H9 (cell line): ENCODE results near the gene TAF10. TPM values are rescaled to one million over a fixed set of nuclear protein-coding genes. Genes with fewer than 3 reads are reported as not detected.

Experiments used
- DNase-seq: peaks from one replicate; pipeline ENCODE4 v3.0.0-alpha.2; 2017
- H2AFZ ChIP-seq: one replicate; pipeline ENCODE4 v1.6.1; 2013; ENCODE audit warnings: mild to moderate bottlenecking, low read length, control low read depth, moderate library complexity
- H2AK5ac ChIP-seq: 2 replicates; pipeline ENCODE4 v1.6.1; 2013; ENCODE audit warnings: low read length, control low read depth, mixed read lengths; ENCODE audit not compliant: insufficient read length
- H2BK120ac ChIP-seq: one replicate; pipeline ENCODE4 v1.6.1; 2013; ENCODE audit warnings: low read depth, mild to moderate bottlenecking, low read length, control low read depth, inconsistent platforms; ENCODE audit not compliant: poor library complexity, severe bottlenecking
- H2BK12ac ChIP-seq: 2 replicates; pipeline ENCODE4 v1.6.1; 2013; ENCODE audit warnings: low read length, control low read depth, mixed read lengths, low read depth; ENCODE audit not compliant: insufficient read length
- H2BK15ac ChIP-seq: 2 replicates; pipeline ENCODE4 v1.6.1; 2013; ENCODE audit warnings: low read depth, low read length, control low read depth
- H2BK20ac ChIP-seq: one replicate; pipeline ENCODE4 v1.6.1; 2013; ENCODE audit warnings: low read depth, mild to moderate bottlenecking, low read length, control low read depth, inconsistent platforms; ENCODE audit not compliant: poor library complexity, severe bottlenecking
- H2BK5ac ChIP-seq: 2 replicates; pipeline ENCODE4 v1.6.1; 2013; ENCODE audit warnings: low read length, control low read depth, mixed read lengths; ENCODE audit not compliant: insufficient read length
- H3K14ac ChIP-seq: 2 replicates; pipeline ENCODE4 v1.6.1; 2013; ENCODE audit warnings: low read length, control low read depth; ENCODE audit not compliant: insufficient read depth
- H3K18ac ChIP-seq: 2 replicates; pipeline ENCODE4 v1.6.1; 2013; ENCODE audit warnings: low read depth, mild to moderate bottlenecking, mixed read lengths, low read length, control low read depth; ENCODE audit not compliant: insufficient read length
- H3K23ac ChIP-seq: 2 replicates; pipeline ENCODE4 v1.6.1; 2013; ENCODE audit warnings: low read length, control low read depth, mixed read lengths, low read depth; ENCODE audit not compliant: insufficient read length
- H3K23me2 ChIP-seq: 2 replicates; pipeline ENCODE4 v1.6.1; 2013; ENCODE audit warnings: low read depth, mild to moderate bottlenecking, mixed read lengths, low read length, control low read depth; ENCODE audit not compliant: insufficient read length, poor library complexity, severe bottlenecking
- H3K27ac ChIP-seq: 2 replicates; pipeline ENCODE4 v1.5.1; 2013; ENCODE audit warnings: low read length, control low read depth, mixed read lengths, low read depth; ENCODE audit not compliant: insufficient read length
- H3K27me3 ChIP-seq: 2 replicates; pipeline ENCODE4 v1.6.1; 2013; ENCODE audit warnings: low read length, control low read depth, inconsistent platforms; ENCODE audit not compliant: insufficient read depth
- H3K4ac ChIP-seq: 2 replicates; pipeline ENCODE4 v1.6.1; 2013; ENCODE audit warnings: low read depth, mild to moderate bottlenecking, control low read depth, inconsistent platforms, low read length, moderate library complexity
- H3K4me1 ChIP-seq: 2 replicates; pipeline ENCODE4 v1.6.1; 2013; ENCODE audit warnings: low read length, control low read depth, inconsistent platforms; ENCODE audit not compliant: insufficient read depth
- H3K4me2 ChIP-seq: 2 replicates; pipeline ENCODE4 v1.6.1; 2013; ENCODE audit warnings: low read length, control low read depth, mixed read lengths; ENCODE audit not compliant: insufficient read length, insufficient read depth
- H3K56ac ChIP-seq: 2 replicates; pipeline ENCODE4 v1.6.1; 2013; ENCODE audit warnings: low read depth, mild to moderate bottlenecking, mixed read lengths, low read length, control low read depth; ENCODE audit not compliant: insufficient read length
- H3K79me1 ChIP-seq: 2 replicates; pipeline ENCODE4 v1.6.1; 2013; ENCODE audit warnings: low read depth, mild to moderate bottlenecking, moderate library complexity, low read length, control low read depth, inconsistent platforms; ENCODE audit not compliant: insufficient read depth, poor library complexity, severe bottlenecking
- H3K79me2 ChIP-seq: 2 replicates; pipeline ENCODE4 v1.6.1; 2013; ENCODE audit warnings: low read length, control low read depth, inconsistent platforms; ENCODE audit not compliant: insufficient read depth
- H3K9ac ChIP-seq: 2 replicates; pipeline ENCODE4 v1.6.1; 2013; ENCODE audit warnings: low read length, control low read depth, mixed read lengths; ENCODE audit not compliant: insufficient read length; ENCODE audit errors: extremely low read depth
- H3K9me3 ChIP-seq: one replicate; pipeline ENCODE4 v1.6.1; 2013; ENCODE audit warnings: low read depth, low read length, inconsistent platforms; ENCODE audit not compliant: control insufficient read depth
- H3T11ph ChIP-seq: one replicate; pipeline ENCODE4 v1.6.1; 2013; ENCODE audit warnings: mild to moderate bottlenecking, low read length, control low read depth, inconsistent platforms
- H4K20me1 ChIP-seq: one replicate; pipeline ENCODE4 v1.6.1; 2013; ENCODE audit not compliant: control insufficient read depth, insufficient read length, insufficient read depth
- H4K5ac ChIP-seq: 2 replicates; pipeline ENCODE4 v1.6.1; 2013; ENCODE audit warnings: low read depth, mild to moderate bottlenecking, mixed read lengths, low read length, control low read depth; ENCODE audit not compliant: insufficient read length
- H4K8ac ChIP-seq: replicated peaks from 2 replicates; pipeline ENCODE4 v1.6.1; 2013; ENCODE audit warnings: low read length, control low read depth, mixed read lengths, low read depth; ENCODE audit not compliant: insufficient read length
- H4K91ac ChIP-seq: 2 replicates; pipeline ENCODE4 v1.6.1; 2013; ENCODE audit warnings: low read depth, mild to moderate bottlenecking, moderate library complexity, mixed read lengths, low read length, control low read depth; ENCODE audit not compliant: insufficient read length
- H3K27ac Mint-ChIP-seq, 3 experiments: 2 replicates in 2 of 3; 3 replicates in 1 of 3; pipeline ENCODE4 v1.8.0; 2020 to 2021; ENCODE audit warnings: mixed read lengths in 3 of 3, mild to moderate bottlenecking in 1 of 3, moderate library complexity in 1 of 3
- H3K27me3 Mint-ChIP-seq: 2 replicates; pipeline ENCODE4 v1.8.0; 2021; ENCODE audit warnings: low read depth, mild to moderate bottlenecking, moderate library complexity, mixed read lengths
- H3K36me3 Mint-ChIP-seq, 3 experiments: 2 replicates in 2 of 3; 3 replicates in 1 of 3; pipeline ENCODE4 v1.8.0; 2020 to 2021; ENCODE audit warnings: low read depth in 3 of 3, mixed read lengths in 3 of 3; ENCODE audit not compliant: insufficient read depth in 1 of 3
- H3K4me1 Mint-ChIP-seq, 2 experiments: 2 replicates each; pipeline ENCODE4 v1.8.0; 2020; ENCODE audit warnings: mixed read lengths in 2 of 2
- H3K4me3 Mint-ChIP-seq, 2 experiments: 2 replicates in 1 of 2; 3 replicates in 1 of 2; pipeline ENCODE4 v1.8.0; 2020 to 2021; ENCODE audit warnings: mild to moderate bottlenecking in 2 of 2, mixed read lengths in 2 of 2, moderate library complexity in 1 of 2
- H3K9me3 Mint-ChIP-seq, 2 experiments: 2 replicates in 1 of 2; 3 replicates in 1 of 2; pipeline ENCODE4 v1.8.0; 2020; ENCODE audit warnings: mild to moderate bottlenecking in 2 of 2, mixed read lengths in 2 of 2, moderate library complexity in 1 of 2
- CTCF ChIP-seq: fragments of 200-600 bp; sonication (generic); conservative IDR thresholded peaks from 3 replicates; pipeline ENCODE4 v1.8.0; 2021; ENCODE audit warnings: antibody characterized with exemption, mild to moderate bottlenecking
- WGBS: extraction: QIAGEN DNeasy Blood & Tissue Kit; methylation state at CpG from one replicate; pipeline ENCODE4 v1.1.7; 2013; ENCODE audit warnings: missing lambda C conversion rate, low lambda C conversion rate, mixed read lengths; ENCODE audit not compliant: insufficient read length; ENCODE audit errors: extremely low coverage; 5-methylcytosine and 5-hydroxymethylcytosine counted together
- total RNA-seq: library from RNA; stranded (reverse); gene quantifications from 2 replicates; pipeline ENCODE4 v1.2.1, GENCODE V29; 2021

Gene TAF10
- total RNA-seq, 1 experiment from 2014 or later = 198 TPM

GRCh38 chr11:6650980-6651379 lies 39.0 kb upstream of the TAF10 start:
- Histone ChIP-seq H3K27ac (no peak overlapping the region), H3K23me2 (peaks cover 1% of the 10 kb centered on the region), H4K5ac (no peak overlapping the region), H2BK20ac (no peak overlapping the region), H4K8ac (no peak overlapping the region), H3K79me2 (no peaks in the 10 kb centered on the region), H3K9ac (no peak overlapping the region), H2AK5ac (no peak overlapping the region), H3K14ac (no peak overlapping the region), H3K4ac (no peak overlapping the region), H3K27me3 (peaks cover 10% of the 10 kb centered on the region; the same call in 1 of the 2 replicates), H3K4me1 (peaks cover 2% of the 10 kb centered on the region; the same call in 1 of the 2 replicates), H3K79me1 (no peaks in the 10 kb centered on the region), H2BK5ac (no peak overlapping the region), H3T11ph (no peak overlapping the region), H3K18ac (no peak overlapping the region), H4K91ac (no peak overlapping the region), H3K23ac (no peak overlapping the region), H2BK12ac (no peak overlapping the region), H3K4me2 (no peak overlapping the region), H3K56ac (no peak overlapping the region), H3K9me3 (no peaks in the 10 kb centered on the region), H4K20me1 (no peaks in the 10 kb centered on the region), H2BK15ac (no peak overlapping the region), H2AFZ (no peak overlapping the region), H2BK120ac (no peak overlapping the region)
- H3K9me3 Mint-ChIP-seq = no peaks in the 10 kb centered on the region
- no peaks in the 10 kb centered on the region for H3K4me1 Mint-ChIP-seq
- WGBS = no CpG with 5 or more reads among the region's 6 CpGs
- H3K4me3 Mint-ChIP-seq = no peak overlapping the region
- H3K27me3 Mint-ChIP-seq = peaks cover 1% of the 10 kb centered on the region
- no peak for TF ChIP-seq CTCF
- DNase-seq = no peak
- no peak overlapping the region for H3K27ac Mint-ChIP-seq
- no peaks in the 10 kb centered on the region for H3K36me3 Mint-ChIP-seq
